AG04450 (cell line): ENCODE results near the gene EFEMP1. TPM values are rescaled to one million over a fixed set of nuclear protein-coding genes. Genes with fewer than 3 reads are reported as not detected.

Experiments used
- CTCF ChIA-PET: fragments of 300-600, 350-600 bp; formaldehyde crosslinking; extraction: SDS; loops from one replicate; lab custom pipeline; 2022; ENCODE audit warnings: antibody characterized with exemption, inconsistent platforms; lab: Charles Lee
- POLR2A ChIA-PET: fragments of 350-600 bp; formaldehyde crosslinking; extraction: SDS; loops from one replicate; lab custom pipeline; 2021; ENCODE audit warnings: antibody characterized with exemption, inconsistent platforms; lab: Yijun Ruan, JAX
- DNase-seq: peaks from one replicate; pipeline ENCODE4 v3.0.0-alpha.2; 2011; ENCODE audit warnings: low read depth, low spot score
- H3K27ac ChIP-seq: one replicate; pipeline ENCODE4 v1.5.1; 2012; ENCODE audit warnings: low read depth, low read length, control low read depth
- H3K27me3 ChIP-seq: one replicate; pipeline ENCODE4 v1.6.0; 2012; ENCODE audit warnings: low read length; ENCODE audit not compliant: control insufficient read depth, insufficient read depth
- H3K4me3 ChIP-seq: 2 replicates; pipeline ENCODE4 v1.5.1; 2011; ENCODE audit warnings: mild to moderate bottlenecking, low read depth, low read length, control low read depth
- H3K9me3 ChIP-seq: 2 replicates; pipeline ENCODE4 v1.5.1; 2012; ENCODE audit warnings: low read length; ENCODE audit not compliant: control insufficient read depth, insufficient read depth
- polyA plus RNA-seq: library from polyadenylated mRNA; depleted of rRNA; stranded (reverse); fragments of >200 nt; gene quantifications from 2 replicates; pipeline ENCODE4 v1.2.3, GENCODE V29; 2011
- TF ChIP-seq, protein P1 (sequence below): IDR thresholded peaks from 2 replicates; pipeline ENCODE4 v1.5.1; 2011; ENCODE audit warnings: low read depth, low read length, control low read depth, inconsistent platforms

The EFEMP1 gene
- polyA plus RNA-seq, 1 experiment: 423 TPM

GRCh38 chr2:55899881-55900280 lies 23.7 kb downstream of the EFEMP1 start:
- Histone ChIP-seq H3K4me3 (no peak overlapping the region), H3K27ac (no peak overlapping the region), H3K9me3 (no peaks in the 10 kb centered on the region; the same call in 1 of the 2 replicates), H3K27me3 (no peaks in the 10 kb centered on the region)
- ChIA-PET CTCF (interaction anchor here (1.0 kb wide), 1 partner anchor 129 kb away, joined by 3 read pairs; no protein-coding TSS in a partner anchor), POLR2A (interaction anchor here (1.0 kb wide), 1 partner anchor 128 kb away, joined by 4 read pairs; no protein-coding TSS in a partner anchor)
- TF ChIP-seq, protein P1, sequence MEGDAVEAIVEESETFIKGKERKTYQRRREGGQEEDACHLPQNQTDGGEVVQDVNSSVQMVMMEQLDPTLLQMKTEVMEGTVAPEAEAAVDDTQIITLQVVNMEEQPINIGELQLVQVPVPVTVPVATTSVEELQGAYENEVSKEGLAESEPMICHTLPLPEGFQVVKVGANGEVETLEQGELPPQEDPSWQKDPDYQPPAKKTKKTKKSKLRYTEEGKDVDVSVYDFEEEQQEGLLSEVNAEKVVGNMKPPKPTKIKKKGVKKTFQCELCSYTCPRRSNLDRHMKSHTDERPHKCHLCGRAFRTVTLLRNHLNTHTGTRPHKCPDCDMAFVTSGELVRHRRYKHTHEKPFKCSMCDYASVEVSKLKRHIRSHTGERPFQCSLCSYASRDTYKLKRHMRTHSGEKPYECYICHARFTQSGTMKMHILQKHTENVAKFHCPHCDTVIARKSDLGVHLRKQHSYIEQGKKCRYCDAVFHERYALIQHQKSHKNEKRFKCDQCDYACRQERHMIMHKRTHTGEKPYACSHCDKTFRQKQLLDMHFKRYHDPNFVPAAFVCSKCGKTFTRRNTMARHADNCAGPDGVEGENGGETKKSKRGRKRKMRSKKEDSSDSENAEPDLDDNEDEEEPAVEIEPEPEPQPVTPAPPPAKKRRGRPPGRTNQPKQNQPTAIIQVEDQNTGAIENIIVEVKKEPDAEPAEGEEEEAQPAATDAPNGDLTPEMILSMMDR: no peak
- DNase-seq: no peak

DNA sequence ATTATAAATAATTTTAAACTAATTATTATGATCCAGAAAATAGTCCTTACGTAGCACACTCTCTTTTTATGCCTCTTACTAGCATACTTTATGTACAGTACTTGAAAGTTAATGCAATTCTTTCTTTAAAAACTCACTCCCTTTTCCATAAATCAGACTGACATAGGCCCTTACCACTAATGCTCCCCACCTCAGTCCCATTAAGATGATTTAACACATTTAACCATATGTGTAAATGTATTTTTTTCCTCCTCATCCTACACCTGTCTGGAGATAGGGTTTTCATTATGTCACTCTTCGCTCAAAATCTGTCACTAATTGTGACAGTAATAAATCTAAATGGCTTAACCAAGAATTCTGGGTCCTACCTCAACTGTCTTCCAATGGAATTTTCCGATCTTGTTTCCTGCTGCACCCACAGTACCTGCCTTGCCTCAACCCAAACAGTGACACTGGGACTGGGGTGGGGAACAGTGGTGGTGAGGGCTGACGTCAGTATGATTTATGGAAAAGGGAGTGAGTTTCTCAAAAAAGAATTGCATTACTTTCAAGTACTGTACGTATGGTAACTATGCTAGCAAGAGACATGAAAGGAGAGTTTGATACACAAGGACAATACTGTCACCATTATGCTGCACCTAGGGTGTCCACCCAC lies 25.1 kb downstream of the EFEMP1 start:
- DNase-seq: no peak
- TF ChIP-seq, protein P1: no peak
- ChIA-PET POLR2A (no interaction called here), CTCF (interaction anchor here (1.0 kb wide), 1 partner anchor 111 kb away, joined by 3 read pairs; no protein-coding TSS in a partner anchor)
- no peaks in the 10 kb centered on the region for H3K27me3 ChIP-seq
- H3K27ac ChIP-seq: no peak overlapping the region
- H3K9me3 ChIP-seq: no peaks in the 10 kb centered on the region; the same call in 1 of the 2 replicates
- H3K4me3 ChIP-seq: no peak overlapping the region

DNA sequence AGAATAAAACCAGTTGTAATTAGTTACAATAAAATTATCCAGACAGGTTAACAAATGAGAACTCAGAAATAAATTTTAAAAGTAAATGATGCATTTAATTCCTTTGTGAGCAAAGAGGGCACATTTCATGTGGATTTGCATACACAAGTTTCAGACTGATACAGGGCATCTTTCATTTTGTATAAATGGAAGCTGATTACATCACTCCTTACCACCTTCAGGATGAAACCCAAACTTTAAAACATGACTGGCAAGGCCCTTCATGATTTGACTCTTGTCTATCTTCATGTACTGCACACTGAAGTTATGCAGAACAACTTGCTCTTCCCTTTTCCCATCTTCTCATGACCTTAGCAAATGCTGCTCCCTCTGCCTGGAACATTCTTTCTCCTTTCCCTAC lies 26.9 kb downstream of the EFEMP1 start:
- CTCF ChIA-PET: interaction anchor here (0.5 kb wide), 1 partner anchor 64 kb away, joined by 3 read pairs; no protein-coding TSS in a partner anchor
- POLR2A ChIA-PET: no interaction called here
- Histone ChIP-seq H3K27ac (no peak overlapping the region), H3K27me3 (no peaks in the 10 kb centered on the region), H3K9me3 (no peaks in the 10 kb centered on the region; the same call in 1 of the 2 replicates), H3K4me3 (no peak overlapping the region)
- TF ChIP-seq, protein P1: no peak
- DNase-seq: no peak

DNA sequence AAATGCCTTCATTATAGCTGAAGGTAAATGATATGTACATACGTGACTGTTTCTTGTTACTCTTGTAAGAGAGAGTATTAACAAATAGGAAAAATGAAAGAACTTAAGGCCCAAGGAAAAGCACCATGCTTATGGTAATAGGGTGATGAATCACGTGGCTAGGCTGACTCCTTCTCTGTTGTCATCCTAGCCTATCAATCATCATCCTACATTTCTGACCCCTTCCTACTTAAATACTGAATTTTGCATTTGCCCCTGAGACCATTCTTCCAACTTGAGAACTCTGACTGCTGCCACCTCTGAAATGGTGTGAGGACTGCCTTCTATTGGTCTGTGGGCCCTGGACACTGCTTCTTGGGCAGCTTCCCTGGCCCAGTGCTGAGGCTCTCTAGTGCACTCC lies 28.9 kb downstream of the EFEMP1 start:
- ChIA-PET CTCF (no interaction called here), POLR2A (no interaction called here)
- no peaks in the 10 kb centered on the region for H3K27me3 ChIP-seq
- TF ChIP-seq, protein P1: no peak
- H3K9me3 ChIP-seq: no peaks in the 10 kb centered on the region; the same call in 1 of the 2 replicates
- H3K4me3 ChIP-seq: no peak overlapping the region
- DNase-seq: no peak
- H3K27ac ChIP-seq: no peak overlapping the region

DNA sequence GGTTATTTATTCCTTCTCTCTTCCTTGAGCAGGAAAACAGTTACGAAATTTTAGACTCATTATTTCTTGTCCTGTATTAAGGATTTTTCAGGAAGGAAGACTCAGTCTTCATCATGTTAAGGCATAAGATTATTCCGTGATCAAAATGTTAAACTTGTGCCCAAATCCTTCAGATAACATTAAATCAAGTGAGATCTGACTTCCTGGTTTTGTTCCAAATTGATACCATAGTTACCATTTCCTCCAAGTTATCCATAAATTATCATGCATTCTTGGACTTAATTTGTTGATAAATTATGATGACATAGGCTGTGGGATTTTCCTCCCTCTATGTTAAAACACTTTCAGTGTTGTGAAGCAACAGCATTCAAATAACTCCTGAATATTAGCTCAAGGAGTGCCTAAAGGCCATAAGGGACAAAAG lies 31.9 kb downstream of the EFEMP1 start:
- Histone ChIP-seq H3K27ac (no peak overlapping the region), H3K27me3 (no peaks in the 10 kb centered on the region), H3K9me3 (no peaks in the 10 kb centered on the region; the same call in 1 of the 2 replicates), H3K4me3 (no peak overlapping the region)
- DNase-seq: no peak
- ChIA-PET POLR2A (no interaction called here), CTCF (no interaction called here)
- TF ChIP-seq, protein P1: no peak
